ENCODE results near the gene RAPGEF4.

Gene RAPGEF4

GRCh38 chr2:172833898-172834297 is 98.3 kb downstream of the RAPGEF4 start:
- no peak for DNase-seq

- no peak for DNase-seq
Measured at GRCh38 chr2:172834881-172835280, 99.2 kb downstream of the RAPGEF4 start.

- DNase-seq: peak; percentile 2
Measured at GRCh38 chr2:172836347-172836821, 100.7 kb downstream of the RAPGEF4 start.

- DNase-seq: no peak
Measured at GRCh38 chr2:172836827-172837226, 101.2 kb downstream of the RAPGEF4 start.

GRCh38 chr2:172839446-172839845 is 103.8 kb downstream of the RAPGEF4 start:
- no peak for DNase-seq

- no peak for DNase-seq
Measured at GRCh38 chr2:172842511-172843265, 107.0 kb downstream of the RAPGEF4 start.

GRCh38 chr2:172843266-172843582 is 107.6 kb downstream of the RAPGEF4 start:
- no peak for DNase-seq

- DNase-seq: no peak
Measured at GRCh38 chr2:172843902-172844715, 108.5 kb downstream of the RAPGEF4 start.

- DNase-seq: no peak
Measured at GRCh38 chr2:172845028-172845630, 109.5 kb downstream of the RAPGEF4 start.

- DNase-seq: no peak
Measured at GRCh38 chr2:172846551-172846950, 110.9 kb downstream of the RAPGEF4 start.

GRCh38 chr2:172847188-172847587 is 111.5 kb downstream of the RAPGEF4 start:
- no peak for DNase-seq

- no peak for DNase-seq
Measured at GRCh38 chr2:172848519-172848918, 112.9 kb downstream of the RAPGEF4 start.

GRCh38 chr2:172849519-172850217 is 114.0 kb downstream of the RAPGEF4 start:
- DNase-seq: no peak

GRCh38 chr2:172855588-172855987 is 119.9 kb downstream of the RAPGEF4 start:
- DNase-seq: no peak

- no peak for DNase-seq
Measured at GRCh38 chr2:172856606-172857005, 121.0 kb downstream of the RAPGEF4 start.

GRCh38 chr2:172858473-172858745 is 122.8 kb downstream of the RAPGEF4 start:
- DNase-seq: no peak

- no peak for DNase-seq
Measured at GRCh38 chr2:172859581-172860335, 124.1 kb downstream of the RAPGEF4 start.

GRCh38 chr2:172860336-172860707 is 124.7 kb downstream of the RAPGEF4 start:
- no peak for DNase-seq

GRCh38 chr2:172861098-172861497 is 125.5 kb downstream of the RAPGEF4 start:
- DNase-seq: no peak

GRCh38 chr2:172861656-172862476 is 126.2 kb downstream of the RAPGEF4 start:
- no peak for DNase-seq

GRCh38 chr2:172863341-172863740 is 127.7 kb downstream of the RAPGEF4 start:
- DNase-seq: no peak

GRCh38 chr2:172864182-172864581 is 128.5 kb downstream of the RAPGEF4 start:
- peak; percentile 9 for DNase-seq
